ENCODE results near the gene PTDSS2.
"Not testable (repeated sequence)": the region's sequence is repeated elsewhere in the genome, so short reads cannot be mapped to it uniquely, and the experiment has no call there.

The PTDSS2 gene

GRCh38 chr11:449889-450808 lies at the start of gene PTDSS2:
TSS of gene PTDSS2 (plus strand) at chr11:450279. CDS start at chr11:450456, 177 bp downstream.
- DNase-seq (ENCODE audit: low spot score): peak; percentile 96
- no peak for TF ChIP-seq CTCF (IDR thresholded peaks at IDR 0.05; ENCODE audit: borderline replicate concordance, control extremely low read depth, extremely low read depth, insufficient read depth, missing control alignments)
- in situ Hi-C loops (cut with MboI; ENCODE audit: low sequenced_read_pairs, unreplicated experiment): no loop called here

DNA sequence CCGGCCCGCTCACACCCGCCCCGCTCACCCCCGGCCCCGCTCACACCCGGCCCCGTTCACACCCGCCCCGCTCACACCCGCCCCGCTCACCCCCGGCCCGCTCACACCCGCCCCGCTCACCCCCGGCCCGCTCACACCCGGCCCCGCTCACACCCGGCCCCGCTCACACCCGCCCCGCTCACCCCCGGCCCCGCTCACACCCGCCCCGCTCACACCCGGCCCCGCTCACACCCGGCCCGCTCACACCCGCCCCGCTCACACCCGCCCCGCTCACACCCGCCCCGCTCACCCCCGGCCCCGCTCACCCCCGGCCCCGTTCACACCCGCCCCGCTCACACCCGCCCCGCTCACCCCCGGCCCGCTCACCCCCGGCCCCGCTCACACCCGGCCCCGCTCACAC lies 48.9 kb upstream of the PTDSS2 start:
- in situ Hi-C loops (cut with MboI; ENCODE audit: low sequenced_read_pairs, unreplicated experiment); DNase-seq (ENCODE audit: low spot score): not testable (repeated sequence)

- TF ChIP-seq CTCF (IDR thresholded peaks at IDR 0.05; ENCODE audit: borderline replicate concordance, control extremely low read depth, extremely low read depth, insufficient read depth, missing control alignments): no peak
- in situ Hi-C loops (cut with MboI; ENCODE audit: low sequenced_read_pairs, unreplicated experiment): no loop called here
- no peak for DNase-seq (ENCODE audit: low spot score)
Measured at GRCh38 chr11:403021-403760, 46.9 kb upstream of the PTDSS2 start.

GRCh38 chr11:403761-404431 lies 46.2 kb upstream of the PTDSS2 start:
- in situ Hi-C loops (cut with MboI; ENCODE audit: low sequenced_read_pairs, unreplicated experiment): no loop called here
- no peak for TF ChIP-seq CTCF (IDR thresholded peaks at IDR 0.05; ENCODE audit: borderline replicate concordance, control extremely low read depth, extremely low read depth, insufficient read depth, missing control alignments)
- no peak for DNase-seq (ENCODE audit: low spot score)

GRCh38 chr11:404551-405264 lies 45.4 kb upstream of the PTDSS2 start:
- no peak for TF ChIP-seq CTCF (IDR thresholded peaks at IDR 0.05; ENCODE audit: borderline replicate concordance, control extremely low read depth, extremely low read depth, insufficient read depth, missing control alignments)
- DNase-seq (ENCODE audit: low spot score): no peak
- in situ Hi-C loops (cut with MboI; ENCODE audit: low sequenced_read_pairs, unreplicated experiment): no loop called here

DNA sequence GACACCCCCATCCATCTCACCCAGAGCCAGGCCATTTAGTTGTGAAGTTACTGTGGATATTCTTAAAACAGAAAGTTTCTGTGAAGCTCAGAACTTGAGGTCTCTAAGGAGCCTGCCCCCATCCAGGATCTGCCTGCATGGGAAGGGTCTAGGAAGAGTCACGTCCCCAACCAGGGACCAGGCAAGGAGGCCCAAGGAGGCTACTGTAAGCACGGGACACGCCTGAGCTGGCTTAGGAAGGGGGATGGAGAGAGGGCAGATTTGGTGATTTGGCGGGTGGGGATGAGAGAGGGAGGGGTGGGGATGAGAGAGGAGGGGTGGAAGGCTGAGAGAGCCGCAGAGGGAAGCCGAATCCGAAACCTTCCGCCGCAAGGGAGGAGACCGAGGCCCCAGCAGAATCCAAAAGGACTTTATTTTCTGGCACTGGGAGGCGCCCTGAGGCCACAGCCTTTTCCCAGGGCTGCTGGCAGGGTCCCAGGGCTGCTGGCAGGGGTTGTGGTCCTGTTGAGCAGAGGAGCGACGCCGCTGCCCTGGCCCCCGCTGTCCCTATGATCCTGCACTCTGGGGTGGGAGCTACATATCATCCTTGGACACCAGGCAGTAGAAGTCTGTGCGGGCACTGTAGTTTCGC lies 44.6 kb upstream of the PTDSS2 start:
- no peak for DNase-seq (ENCODE audit: low spot score)
- in situ Hi-C loops (cut with MboI; ENCODE audit: low sequenced_read_pairs, unreplicated experiment): no loop called here
- TF ChIP-seq CTCF (IDR thresholded peaks at IDR 0.05; ENCODE audit: borderline replicate concordance, control extremely low read depth, extremely low read depth, insufficient read depth, missing control alignments): no peak
